HG03175 (cell line): ENCODE data around the gene TOLLIP.

Source experiments
- ATAC-seq: cut with Tn5 transposase; IDR thresholded peaks from one replicate; pipeline ENCODE4 v1.9.1; 2021; ENCODE audit warnings: mild to moderate bottlenecking, moderate library complexity; ENCODE audit not compliant: unreplicated experiment

TOLLIP gene

DNA sequence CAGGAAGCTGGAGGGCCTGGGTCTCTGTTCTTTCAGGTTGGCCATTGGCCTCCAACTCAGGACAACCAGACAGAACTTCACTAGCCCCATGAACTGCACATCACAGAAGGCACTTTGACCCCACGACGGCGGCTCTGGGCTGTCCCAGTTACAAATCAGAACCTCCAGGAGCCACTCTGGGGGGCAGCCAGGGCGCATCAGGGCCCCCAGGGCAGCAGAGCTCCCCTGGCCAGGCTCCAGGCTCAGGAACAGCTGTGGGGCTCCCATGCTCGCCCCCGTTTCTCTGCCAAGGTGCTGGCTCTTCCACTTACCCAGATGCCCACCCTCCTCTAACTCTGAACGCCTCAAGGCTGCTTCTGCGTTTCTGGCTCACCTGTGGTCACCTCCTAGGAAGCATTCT lies 25.5 kb downstream of the TOLLIP start:
- ATAC-seq: no peak

- ATAC-seq: no peak
Measured at GRCh38 chr11:1283091-1283511, 26.3 kb downstream of the TOLLIP start.

DNA sequence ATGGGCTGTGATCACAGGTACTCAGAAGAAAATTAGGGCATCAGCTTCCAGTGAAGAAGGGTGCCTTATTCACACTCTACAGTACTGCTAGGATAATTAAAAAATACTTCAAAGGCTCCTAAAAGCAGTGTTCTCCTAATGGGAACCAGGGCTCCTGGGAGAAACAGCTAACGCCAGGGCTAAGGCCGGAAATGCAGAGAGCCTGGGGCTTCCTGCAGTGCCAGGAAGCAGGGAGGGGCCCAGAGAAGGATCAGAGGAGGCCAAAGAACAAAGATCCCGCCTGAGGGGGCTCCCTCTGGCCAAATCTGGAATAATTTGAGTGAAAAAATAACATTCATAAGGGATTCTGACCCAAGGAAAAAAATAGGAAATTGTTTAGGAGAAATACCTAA lies 27.5 kb downstream of the TOLLIP start:
- ATAC-seq: no peak

DNA sequence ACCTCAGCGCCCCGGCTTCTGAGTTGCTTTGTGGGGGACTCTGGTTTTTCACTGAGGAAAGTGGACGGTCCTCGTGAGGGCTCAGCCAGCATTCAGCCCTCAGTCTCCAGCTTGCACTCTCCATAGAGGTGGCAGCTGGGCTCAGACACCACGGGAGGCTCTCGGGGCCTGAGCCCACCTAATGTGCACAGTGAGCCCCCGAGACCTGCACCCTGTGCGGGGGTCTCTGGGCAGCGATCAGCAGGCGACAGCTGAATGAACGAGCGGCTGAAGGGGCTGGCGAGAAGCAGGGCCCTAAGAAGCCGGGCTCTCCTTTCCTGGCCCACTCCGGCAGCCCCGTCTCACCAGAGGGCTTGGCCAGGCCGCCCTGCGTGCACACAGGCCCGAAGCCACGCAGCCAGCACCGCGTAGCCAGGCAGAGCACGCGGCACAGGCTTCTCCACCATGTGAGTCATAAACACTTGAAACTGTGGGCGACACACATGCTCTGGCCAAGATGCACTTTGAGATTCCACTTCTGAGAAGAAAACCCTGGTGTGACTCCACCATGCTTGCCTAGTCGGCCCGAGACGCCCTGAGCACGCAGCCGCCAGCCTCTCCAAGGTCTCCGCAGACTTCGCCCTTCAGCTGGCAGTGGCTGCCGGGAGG lies 28.0 kb downstream of the TOLLIP start:
- no peak for ATAC-seq

- ATAC-seq: no peak
Measured at GRCh38 chr11:1280116-1281035, 29.1 kb downstream of the TOLLIP start.

DNA sequence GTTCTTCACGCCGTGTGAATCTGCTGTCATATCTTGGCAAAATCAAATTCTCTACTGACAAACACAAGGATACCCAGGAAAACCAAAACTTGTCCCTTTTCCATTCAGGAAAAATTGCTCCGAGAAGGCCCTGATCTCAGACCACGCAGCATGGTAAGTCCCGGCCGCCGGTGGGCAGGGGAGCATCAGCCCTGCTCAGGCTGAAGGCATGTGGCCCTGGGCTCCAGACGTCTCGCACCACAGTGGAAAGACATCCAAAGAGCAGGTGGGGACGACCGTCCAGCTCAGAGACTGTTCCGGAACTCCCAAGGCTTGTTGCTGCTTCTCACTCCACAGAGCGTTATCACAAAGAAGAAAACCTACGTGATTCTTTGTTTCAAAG lies 29.8 kb downstream of the TOLLIP start:
- no peak for ATAC-seq

DNA sequence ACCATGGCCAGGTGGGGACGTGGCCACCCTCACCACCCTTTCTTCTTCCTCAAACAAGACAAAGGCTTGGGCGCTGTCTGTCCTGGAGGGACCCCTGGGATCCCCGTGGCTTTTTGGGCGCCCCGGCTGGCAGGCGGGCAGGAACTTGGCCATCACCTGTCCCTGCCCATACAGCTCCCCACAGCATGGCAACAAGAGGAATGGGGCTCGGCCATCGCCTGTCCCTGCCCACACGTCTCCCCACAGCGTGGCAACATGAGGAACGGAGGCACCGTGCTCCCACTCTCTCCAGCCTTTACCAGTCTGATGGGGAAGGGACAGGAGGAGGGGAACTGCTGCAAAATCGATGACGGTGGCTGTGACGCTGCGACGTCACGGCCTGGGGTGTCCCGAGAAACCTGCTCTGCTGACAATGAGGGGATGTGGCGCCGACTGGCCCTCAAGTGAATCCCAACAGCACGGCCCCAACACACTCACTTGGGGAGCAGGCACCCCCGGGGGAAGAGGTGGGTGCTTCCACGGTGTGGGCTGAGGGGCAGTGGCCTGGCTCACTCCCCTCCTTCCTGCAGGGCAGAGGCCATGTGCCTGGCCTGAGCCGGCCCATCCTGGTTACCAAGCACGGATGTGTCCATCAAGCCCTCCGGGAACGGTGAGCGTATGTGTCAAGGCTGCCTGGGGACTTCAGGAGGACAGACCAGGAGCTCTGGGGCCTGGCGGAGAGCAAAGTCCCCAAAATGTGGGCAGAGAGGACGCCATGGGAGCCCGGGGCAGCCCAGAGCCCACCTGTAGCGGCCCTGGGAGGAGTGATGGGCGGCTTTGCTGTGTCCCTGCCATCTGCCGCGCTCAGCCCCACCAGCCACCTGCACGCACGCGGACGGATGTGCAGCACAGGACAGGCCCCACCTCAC lies 30.4 kb downstream of the TOLLIP start:
- no peak for ATAC-seq

- no peak for ATAC-seq
Measured at GRCh38 chr11:1277936-1278512, 31.4 kb downstream of the TOLLIP start.

DNA sequence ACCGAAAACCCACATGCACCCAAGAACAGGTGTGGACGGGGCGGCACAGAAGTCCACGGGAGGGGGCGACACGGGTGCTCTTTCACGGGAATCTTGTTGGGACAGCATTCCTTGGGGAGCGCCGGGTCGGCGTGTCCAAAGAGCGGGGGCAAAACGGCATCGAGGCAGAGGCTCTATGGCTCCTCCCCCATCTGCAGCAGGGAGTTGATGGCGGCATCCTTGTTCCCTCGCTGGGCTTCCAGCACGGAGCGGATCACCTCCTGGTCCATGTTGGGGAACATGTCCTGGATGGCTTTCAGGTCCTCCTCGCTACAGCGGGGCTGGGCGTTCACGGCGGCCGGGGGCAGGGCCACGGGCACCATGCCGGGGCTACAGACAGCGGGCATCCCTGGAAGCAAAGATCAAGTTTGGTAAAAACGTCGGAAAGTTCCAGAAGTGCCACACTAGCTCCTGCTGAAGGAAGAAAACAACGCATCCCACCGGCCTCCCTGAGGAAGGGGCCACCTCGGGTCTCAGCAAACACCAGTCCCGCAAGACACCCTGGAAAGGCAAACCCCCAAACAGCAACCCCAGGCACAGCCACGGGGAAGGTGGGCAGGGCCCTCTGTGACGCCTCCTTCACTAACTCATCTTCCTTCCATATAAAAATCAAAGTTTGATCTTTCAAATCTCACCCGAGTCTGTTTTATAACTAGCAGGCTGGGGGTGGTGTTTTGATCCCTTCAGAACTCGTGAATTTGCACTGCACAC lies 32.4 kb downstream of the TOLLIP start:
- no peak for ATAC-seq

DNA sequence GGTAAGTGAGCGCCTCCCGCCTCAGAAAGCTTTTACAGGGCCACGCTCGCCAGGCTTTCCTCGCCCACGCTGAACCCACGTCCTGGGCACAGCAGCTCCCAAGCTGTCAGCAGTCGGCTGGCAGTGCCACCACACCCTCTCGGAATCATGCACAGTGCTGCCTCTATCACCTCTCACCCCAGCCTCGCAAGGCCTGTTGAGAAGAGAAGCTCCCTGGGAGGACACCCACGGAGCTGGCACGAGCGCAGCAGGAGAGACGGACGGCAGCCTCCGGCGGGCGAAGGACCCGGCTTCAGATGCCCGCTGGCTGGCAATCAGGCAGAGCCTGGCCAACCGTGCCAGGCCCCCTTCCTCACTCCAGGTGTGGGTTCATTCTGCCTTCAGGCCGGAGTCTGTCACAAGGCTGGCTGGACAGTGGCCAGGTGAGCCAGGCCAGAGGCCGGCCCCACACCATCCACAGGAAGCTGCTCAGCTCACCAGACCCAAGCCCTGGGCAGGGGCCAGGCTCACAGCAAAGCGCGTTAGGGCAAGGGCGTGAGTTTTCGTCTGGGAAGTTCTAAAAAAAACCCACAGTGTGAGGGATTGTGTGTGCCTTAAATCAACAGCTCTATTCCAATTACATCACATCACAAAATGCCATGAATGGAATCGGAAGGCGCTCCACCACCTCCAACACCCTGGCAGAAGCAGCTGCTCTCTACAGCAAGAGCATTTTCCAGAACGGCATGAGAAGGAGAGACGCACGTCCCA lies 33.2 kb downstream of the TOLLIP start:
- ATAC-seq: no peak

DNA sequence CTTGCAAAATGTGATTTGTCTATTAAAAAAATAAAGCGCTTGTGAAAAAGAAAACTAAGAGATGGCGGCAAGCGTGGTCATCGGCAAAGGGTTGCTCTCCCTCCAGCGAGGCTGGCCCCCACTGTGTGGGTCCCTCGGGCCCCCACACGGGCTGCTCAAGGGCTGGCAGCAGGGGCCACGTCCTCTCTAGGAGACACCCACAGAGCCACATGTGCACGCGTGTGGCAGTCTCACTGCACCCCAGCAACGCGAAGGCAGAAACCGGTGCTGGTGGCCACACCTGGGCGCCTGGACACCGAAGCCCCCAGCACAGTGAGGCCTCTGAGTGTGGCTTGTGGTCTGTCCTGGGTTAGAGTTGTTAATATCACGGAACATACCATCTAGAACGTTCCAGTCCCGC lies 34.4 kb downstream of the TOLLIP start:
- no peak for ATAC-seq

DNA sequence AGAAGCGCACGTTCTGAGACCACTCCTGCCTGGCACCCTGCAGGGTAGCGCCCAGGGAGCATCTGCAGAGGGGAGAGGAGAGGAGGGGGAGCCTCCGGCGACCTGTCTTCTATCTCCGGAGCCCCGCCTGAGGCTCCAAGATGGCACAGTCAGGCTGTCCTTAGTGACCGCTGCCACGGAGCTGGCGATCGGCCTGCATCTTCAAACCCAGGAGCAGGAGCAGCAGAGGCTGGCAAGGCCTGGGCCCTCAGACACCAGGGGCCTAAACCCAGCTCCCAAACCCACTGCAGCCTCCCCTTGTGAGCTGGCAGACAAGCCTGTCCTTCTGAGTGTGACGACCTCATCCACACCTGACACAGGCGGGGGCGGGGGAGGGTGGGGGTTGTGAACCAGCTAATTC lies 34.9 kb downstream of the TOLLIP start:
- ATAC-seq: no peak

GRCh38 chr11:1272531-1272930 lies 36.9 kb downstream of the TOLLIP start:
- no peak for ATAC-seq

DNA sequence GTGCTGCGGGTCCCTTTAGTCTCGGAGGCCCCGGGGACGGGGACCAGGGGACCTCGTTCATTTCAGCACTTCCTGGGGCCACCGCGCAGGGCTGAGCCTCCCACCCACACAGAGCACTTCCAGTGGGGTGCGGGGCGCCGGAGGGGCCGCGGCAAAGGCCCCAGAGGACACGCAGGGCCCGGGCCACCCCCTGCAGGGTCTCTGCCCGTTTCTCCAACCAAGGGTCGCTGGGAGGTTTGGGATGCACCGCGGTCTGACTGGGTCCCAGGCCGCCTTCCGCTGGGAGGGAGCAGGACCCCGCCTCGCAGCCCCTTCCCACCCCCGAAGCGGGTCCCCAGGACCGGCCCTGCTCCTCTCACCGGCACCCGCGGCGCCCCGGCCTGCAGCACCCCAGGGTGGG lies 37.5 kb downstream of the TOLLIP start:
- ATAC-seq: no peak

GRCh38 chr11:1271406-1271805 lies 38.0 kb downstream of the TOLLIP start:
- no peak for ATAC-seq

- no peak for ATAC-seq
Measured at GRCh38 chr11:1271002-1271401, 38.4 kb downstream of the TOLLIP start.

DNA sequence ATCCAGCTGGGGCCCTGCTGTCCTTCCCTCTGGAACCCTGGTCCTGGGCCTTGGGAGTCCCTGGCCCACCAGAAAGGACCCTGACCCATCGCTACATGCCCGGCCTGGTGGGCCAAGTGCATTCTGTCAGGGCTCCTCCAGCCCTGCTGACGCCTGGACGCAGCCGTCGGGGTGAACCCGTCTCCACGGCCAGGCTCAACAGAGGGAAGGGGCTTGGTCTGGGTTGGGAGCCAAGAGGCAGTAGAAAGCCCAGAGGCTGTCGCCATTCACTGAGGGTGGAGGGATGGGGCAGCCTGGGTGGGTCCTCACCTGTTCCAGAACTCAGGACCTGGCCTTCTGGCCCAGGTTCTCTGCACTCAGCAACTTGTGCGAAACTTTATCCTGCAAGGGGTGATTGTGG lies 39.0 kb downstream of the TOLLIP start:
- no peak for ATAC-seq

GRCh38 chr11:1269957-1270356 lies 39.5 kb downstream of the TOLLIP start:
- ATAC-seq: no peak

DNA sequence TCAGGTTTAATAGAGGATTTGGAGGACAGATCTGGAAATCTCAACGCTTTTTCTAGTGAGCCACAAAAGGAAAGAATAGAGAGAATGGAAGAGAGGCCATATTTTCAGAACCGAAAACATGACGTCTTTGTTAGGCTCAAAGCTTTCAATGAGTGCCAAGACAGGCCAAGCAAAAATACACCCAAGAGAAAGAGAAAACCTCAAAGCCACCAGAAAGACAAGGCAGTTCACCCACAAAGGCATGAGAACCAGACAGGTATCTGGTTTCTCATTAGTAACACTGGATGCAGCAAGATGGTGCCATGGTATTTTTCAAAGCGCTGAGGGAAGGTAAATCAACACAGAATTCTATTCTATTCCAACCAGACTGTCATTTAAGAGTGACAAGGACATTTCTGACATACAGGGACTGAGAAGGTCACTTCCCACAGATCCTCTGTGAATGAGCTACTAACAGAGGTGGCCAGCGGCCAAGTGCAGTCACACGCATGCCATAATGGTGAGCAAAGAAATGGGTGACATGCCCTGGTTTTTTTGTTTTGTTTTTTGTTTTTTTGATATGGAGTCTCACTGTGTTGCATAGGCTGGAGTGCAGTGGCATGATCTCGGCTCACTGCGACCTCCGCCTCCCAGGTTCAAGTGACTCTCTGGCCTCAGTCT lies 41.9 kb downstream of the TOLLIP start:
- ATAC-seq: no peak
